SK-N-SH (cell line): ENCODE data around the gene LETM1.

Experiments used
- POLR2AphosphoS5 ChIP-seq: IDR thresholded peaks from 2 replicates; pipeline ENCODE4 v1.6.1; 2012; ENCODE audit warnings: low read depth, low read length
- TF ChIP-seq, protein P1 (sequence below): IDR thresholded peaks from 2 replicates; pipeline ENCODE4 v1.4.0; 2012; ENCODE audit warnings: low read depth, borderline replicate concordance
- TF ChIP-seq, protein P2 (sequence below): IDR thresholded peaks from 2 replicates; pipeline ENCODE4 v1.4.0; 2012; ENCODE audit warnings: low read depth

DNA sequence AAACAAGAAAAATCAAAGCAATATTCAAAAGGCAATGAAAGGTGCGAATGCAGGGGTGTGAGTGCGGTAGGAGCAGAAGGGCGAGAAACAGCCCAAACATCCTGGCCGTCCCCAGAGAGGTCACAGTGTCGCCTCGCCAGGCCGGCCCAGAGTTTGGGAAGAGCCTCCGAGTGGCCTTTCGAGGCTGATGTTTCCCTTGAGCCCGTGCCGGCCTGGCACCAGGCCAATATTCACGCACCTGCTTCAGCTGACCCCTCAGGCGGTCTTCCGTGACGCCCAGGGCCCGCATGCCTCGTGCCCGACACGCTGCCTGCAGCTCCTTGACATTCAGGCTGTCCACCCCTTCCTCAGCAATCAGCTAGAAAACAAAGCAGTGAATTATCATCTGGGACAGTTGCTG, 30.6 kb downstream of the LETM1 start:
- no peak for TF ChIP-seq POLR2AphosphoS5
- TF ChIP-seq, protein P1, sequence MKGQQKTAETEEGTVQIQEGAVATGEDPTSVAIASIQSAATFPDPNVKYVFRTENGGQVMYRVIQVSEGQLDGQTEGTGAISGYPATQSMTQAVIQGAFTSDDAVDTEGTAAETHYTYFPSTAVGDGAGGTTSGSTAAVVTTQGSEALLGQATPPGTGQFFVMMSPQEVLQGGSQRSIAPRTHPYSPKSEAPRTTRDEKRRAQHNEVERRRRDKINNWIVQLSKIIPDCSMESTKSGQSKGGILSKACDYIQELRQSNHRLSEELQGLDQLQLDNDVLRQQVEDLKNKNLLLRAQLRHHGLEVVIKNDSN = no peak
- TF ChIP-seq, protein P2, sequence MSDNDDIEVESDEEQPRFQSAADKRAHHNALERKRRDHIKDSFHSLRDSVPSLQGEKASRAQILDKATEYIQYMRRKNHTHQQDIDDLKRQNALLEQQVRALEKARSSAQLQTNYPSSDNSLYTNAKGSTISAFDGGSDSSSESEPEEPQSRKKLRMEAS = no peak
